Activated naive CD4-positive, alpha-beta T cell treated with anti-CD3 and anti-CD28 coated beads for 36 hours (primary cell): ENCODE data around the gene PRSS1. TPM values are rescaled to one million over a fixed set of nuclear protein-coding genes. Genes with fewer than 3 reads are reported as not detected.
A peak's percentile ranks its signal among the peaks of the same experiment; 100 is the strongest.

Experiments
- CTCF ChIA-PET: fragments of 350-600 bp; sonication (Branson Sonifier 250); formaldehyde crosslinking; loops from one replicate; lab custom pipeline; 2021; ENCODE audit warnings: antibody characterized with exemption; lab: Charles Lee
- DNase-seq: peaks from one replicate; pipeline ENCODE4 v3.0.0-alpha.2; 2020
- H3K27ac Mint-ChIP-seq: one replicate; pipeline ENCODE4 v1.8.0; 2021; ENCODE audit warnings: mild to moderate bottlenecking, mixed read lengths
- H3K27me3 Mint-ChIP-seq: one replicate; pipeline ENCODE4 v1.8.0; 2021; ENCODE audit warnings: low read depth, mixed read lengths
- H3K36me3 Mint-ChIP-seq: one replicate; pipeline ENCODE4 v1.8.0; 2021; ENCODE audit warnings: low read depth, mixed read lengths
- H3K4me1 Mint-ChIP-seq: one replicate; pipeline ENCODE4 v1.8.0; 2021; ENCODE audit warnings: low read depth, mixed read lengths
- H3K4me3 Mint-ChIP-seq: one replicate; pipeline ENCODE4 v1.8.0; 2021; ENCODE audit warnings: mild to moderate bottlenecking, moderate library complexity, mixed read lengths
- H3K9me3 Mint-ChIP-seq: one replicate; pipeline ENCODE4 v1.8.0; 2021; ENCODE audit warnings: mixed read lengths
- intact Hi-C: fragments of 100-400 bp; cut with micrococcal nuclease; formaldehyde crosslinking; loops from one replicate; pipeline ENCODE4 v1.15.1; 2023
- total RNA-seq, 2 experiments: library from RNA; stranded (reverse); gene quantifications; one replicate each; pipeline ENCODE4 v1.2.3, GENCODE V29; 2021

The PRSS1 gene
- total RNA-seq, 2 experiments from 2014 or later, result not detected

DNA sequence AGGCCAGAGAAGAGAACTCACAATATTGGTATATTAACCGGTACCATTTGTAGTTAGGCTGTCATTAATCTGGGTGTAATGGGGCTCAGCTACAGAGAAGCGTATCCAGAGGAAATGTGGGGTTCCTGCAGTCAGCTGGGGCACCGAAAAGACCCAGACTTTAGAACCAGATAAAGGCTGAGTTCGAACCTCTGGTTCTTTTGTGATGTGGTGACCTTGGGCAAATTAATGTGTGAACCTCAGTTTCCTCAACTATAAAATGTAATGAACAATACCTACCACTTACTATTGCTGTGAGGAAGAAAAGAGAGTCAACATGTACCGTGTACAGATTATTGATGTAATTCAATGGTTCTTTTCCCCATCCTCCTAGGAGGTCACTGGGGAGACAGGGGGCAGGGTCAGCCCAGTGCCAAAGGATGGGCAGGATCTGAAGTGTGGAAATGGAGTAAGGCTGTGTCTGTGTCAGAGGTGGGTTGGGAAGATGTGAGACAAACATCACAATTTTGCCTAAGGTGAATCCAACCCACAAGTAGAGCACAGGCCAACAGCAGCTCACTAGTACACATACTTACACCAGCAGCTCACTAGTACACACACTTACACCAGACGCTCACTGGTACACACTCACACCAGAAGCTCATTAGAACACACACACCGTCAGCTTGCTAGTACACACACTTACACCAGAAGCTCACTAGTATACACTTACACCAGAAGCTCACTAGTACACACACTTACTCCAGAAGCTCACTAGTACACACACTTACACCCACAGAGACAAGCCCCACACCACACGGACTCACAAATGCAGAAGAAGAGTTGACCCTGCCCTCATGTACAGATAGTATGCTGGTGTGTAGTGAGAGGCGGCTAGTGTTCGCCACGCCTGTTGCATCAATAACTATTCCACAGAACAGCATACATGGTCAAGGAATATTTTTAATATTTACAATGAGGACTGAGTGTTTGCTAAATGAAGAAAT is 49.5 kb downstream of the PRSS1 start:
- intact Hi-C loops, result loop anchor here (1.0 kb wide), 1 partner anchor 13 kb away; no protein-coding TSS in a partner anchor
- CTCF ChIA-PET, result interaction anchor here (0.6 to 21.5 kb wide), 10 partner anchors 9 to 263 kb away, joined by 3 to 382 read pairs (median 4); no protein-coding TSS in a partner anchor
- Mint-ChIP-seq H3K4me1 (peaks cover 63% of the 10 kb centered on the region), H3K4me3 (peak overlapping the region; percentile 88), H3K27me3 (no peaks in the 10 kb centered on the region), H3K9me3 (no peaks in the 10 kb centered on the region), H3K27ac (peak overlapping the region; percentile 99), H3K36me3 (peaks cover 82% of the 10 kb centered on the region)
- peak; percentile 58 for DNase-seq

DNA sequence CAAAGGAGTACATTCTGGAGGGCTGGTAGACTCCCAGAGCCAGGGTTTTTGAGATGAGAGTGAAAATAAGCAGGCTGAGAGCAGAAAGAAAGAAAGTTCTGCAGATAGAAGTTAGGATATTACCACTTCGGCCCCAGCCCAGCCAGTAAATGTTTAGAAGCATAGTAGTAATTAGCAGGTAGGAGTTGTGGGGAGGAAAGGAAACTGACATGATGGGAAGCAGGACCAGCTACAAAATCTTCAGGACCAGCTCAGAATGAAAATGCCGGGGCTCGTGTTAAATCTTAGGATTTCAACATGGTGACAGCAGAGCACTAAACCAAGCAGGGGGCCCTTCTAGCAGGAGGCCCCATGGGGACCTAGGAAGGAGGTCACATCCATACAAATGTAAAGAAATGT is 50.2 kb downstream of the PRSS1 start:
- no peak for DNase-seq
- Mint-ChIP-seq H3K4me1 (peaks cover 63% of the 10 kb centered on the region), H3K27me3 (no peaks in the 10 kb centered on the region), H3K9me3 (no peaks in the 10 kb centered on the region), H3K36me3 (peaks cover 84% of the 10 kb centered on the region), H3K27ac (peak overlapping the region; percentile 99), H3K4me3 (peak overlapping the region; percentile 88)
- CTCF ChIA-PET, result interaction anchor here (0.6 to 21.5 kb wide), 7 partner anchors 10 to 263 kb away, joined by 3 to 382 read pairs (median 5); no protein-coding TSS in a partner anchor
- intact Hi-C loops, result no loop called here

DNA sequence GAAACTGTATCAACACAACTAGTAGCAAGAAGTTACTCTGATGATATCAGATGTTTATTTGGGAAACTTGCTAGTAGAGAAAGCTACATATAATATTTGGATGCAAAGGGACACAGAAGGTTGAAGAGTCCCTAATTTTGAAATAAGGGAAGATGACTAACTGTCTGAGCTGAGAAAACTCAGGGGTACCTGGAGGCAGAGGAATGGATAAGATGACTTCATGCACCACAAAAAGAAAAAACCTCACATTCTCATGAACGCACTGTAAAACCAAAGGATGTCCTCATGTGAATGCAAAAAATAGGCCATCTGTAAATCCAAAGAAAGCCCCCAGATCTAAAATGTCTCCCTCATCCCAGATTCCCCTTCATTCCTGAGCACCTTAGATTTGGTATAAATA is 50.8 kb downstream of the PRSS1 start:
- peaks cover 87% of the 10 kb centered on the region for H3K36me3 Mint-ChIP-seq
- intact Hi-C loops, result loop anchor here (1.0 to 10.0 kb wide), 3 partner anchors 9 to 1245 kb away; partner anchors contain the start of genes AGK and SSBP1
- peak overlapping the region; percentile 88 for H3K4me3 Mint-ChIP-seq
- H3K27me3 Mint-ChIP-seq, result no peaks in the 10 kb centered on the region
- H3K4me1 Mint-ChIP-seq, result peaks cover 63% of the 10 kb centered on the region
- H3K27ac Mint-ChIP-seq, result peak overlapping the region; percentile 99
- CTCF ChIA-PET, result interaction anchor here (1.4 to 21.5 kb wide), 3 partner anchors 9 to 16 kb away, joined by 5 to 382 read pairs (median 33); no protein-coding TSS in a partner anchor
- no peak for DNase-seq
- H3K9me3 Mint-ChIP-seq, result no peaks in the 10 kb centered on the region

DNA sequence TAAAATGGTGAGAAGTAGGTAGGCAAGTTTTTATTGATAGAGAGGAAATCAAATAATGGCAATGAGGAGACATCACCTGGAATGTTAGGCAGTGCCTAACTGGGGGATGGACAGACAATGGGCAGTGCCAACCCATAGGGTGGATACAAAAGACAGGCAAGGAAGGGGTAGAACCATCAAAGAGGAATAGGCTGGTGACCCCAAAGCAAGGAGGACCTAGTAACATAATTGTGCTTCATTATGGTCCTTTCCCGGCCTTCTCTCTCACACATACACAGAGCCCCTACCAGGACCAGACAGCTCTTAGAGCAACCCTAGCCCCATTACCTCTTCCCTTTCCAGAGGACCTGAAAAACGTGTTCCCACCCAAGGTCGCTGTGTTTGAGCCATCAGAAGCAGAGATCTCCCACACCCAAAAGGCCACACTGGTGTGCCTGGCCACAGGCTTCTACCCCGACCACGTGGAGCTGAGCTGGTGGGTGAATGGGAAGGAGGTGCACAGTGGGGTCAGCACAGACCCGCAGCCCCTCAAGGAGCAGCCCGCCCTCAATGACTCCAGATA is 51.5 kb downstream of the PRSS1 start:
- intact Hi-C loops, result loop anchor here (1.0 to 10.0 kb wide), 3 partner anchors 9 to 1246 kb away; partner anchors contain the start of genes AGK and SSBP1
- CTCF ChIA-PET, result interaction anchor here (0.8 to 21.5 kb wide), 2 partner anchors 9 to 164 kb away, joined by 3 to 382 read pairs; no protein-coding TSS in a partner anchor

DNA sequence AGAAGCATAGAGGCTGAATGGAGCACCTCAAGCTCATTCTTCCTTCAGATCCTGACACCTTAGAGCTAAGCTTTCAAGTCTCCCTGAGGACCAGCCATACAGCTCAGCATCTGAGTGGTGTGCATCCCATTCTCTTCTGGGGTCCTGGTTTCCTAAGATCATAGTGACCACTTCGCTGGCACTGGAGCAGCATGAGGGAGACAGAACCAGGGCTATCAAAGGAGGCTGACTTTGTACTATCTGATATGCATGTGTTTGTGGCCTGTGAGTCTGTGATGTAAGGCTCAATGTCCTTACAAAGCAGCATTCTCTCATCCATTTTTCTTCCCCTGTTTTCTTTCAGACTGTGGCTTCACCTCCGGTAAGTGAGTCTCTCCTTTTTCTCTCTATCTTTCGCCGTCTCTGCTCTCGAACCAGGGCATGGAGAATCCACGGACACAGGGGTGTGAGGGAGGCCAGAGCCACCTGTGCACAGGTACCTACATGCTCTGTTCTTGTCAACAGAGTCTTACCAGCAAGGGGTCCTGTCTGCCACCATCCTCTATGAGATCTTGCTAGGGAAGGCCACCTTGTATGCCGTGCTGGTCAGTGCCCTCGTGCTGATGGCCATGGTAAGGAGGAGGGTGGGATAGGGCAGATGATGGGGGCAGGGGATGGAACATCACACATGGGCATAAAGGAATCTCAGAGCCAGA is 52.5 kb downstream of the PRSS1 start:
- no peak for DNase-seq
- intact Hi-C loops, result loop anchor here (10.0 kb wide), 2 partner anchors 1067 to 1247 kb away; partner anchors contain the start of genes AGK and SSBP1
- H3K4me1 Mint-ChIP-seq, result peaks cover 75% of the 10 kb centered on the region
- H3K27ac Mint-ChIP-seq, result peak overlapping the region; percentile 99
- H3K36me3 Mint-ChIP-seq, result peaks cover 80% of the 10 kb centered on the region
- no peaks in the 10 kb centered on the region for H3K27me3 Mint-ChIP-seq
- peak overlapping the region; percentile 88 for H3K4me3 Mint-ChIP-seq
- no peaks in the 10 kb centered on the region for H3K9me3 Mint-ChIP-seq
- CTCF ChIA-PET, result interaction anchor here (0.8 to 21.5 kb wide), 3 partner anchors 8 to 165 kb away, joined by 3 to 382 read pairs (median 4); no protein-coding TSS in a partner anchor

More for the DNA sequence above, 51.5 kb downstream of the PRSS1 start:
- no peaks in the 10 kb centered on the region for H3K27me3 Mint-ChIP-seq
- DNase-seq, result no peak
- H3K4me1 Mint-ChIP-seq, result peaks cover 65% of the 10 kb centered on the region
- H3K4me3 Mint-ChIP-seq, result peak overlapping the region; percentile 88
- H3K27ac Mint-ChIP-seq, result peak overlapping the region; percentile 99
- no peaks in the 10 kb centered on the region for H3K9me3 Mint-ChIP-seq
- H3K36me3 Mint-ChIP-seq, result peaks cover 87% of the 10 kb centered on the region

DNA sequence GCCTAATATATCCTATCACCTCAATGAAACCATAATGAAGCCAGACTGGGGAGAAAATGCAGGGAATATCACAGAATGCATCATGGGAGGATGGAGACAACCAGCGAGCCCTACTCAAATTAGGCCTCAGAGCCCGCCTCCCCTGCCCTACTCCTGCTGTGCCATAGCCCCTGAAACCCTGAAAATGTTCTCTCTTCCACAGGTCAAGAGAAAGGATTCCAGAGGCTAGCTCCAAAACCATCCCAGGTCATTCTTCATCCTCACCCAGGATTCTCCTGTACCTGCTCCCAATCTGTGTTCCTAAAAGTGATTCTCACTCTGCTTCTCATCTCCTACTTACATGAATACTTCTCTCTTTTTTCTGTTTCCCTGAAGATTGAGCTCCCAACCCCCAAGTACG is 53.0 kb downstream of the PRSS1 start:
- intact Hi-C loops, result loop anchor here (10.0 kb wide), 2 partner anchors 1068 to 1248 kb away; partner anchors contain the start of genes AGK and SSBP1
- Mint-ChIP-seq H3K9me3 (no peaks in the 10 kb centered on the region), H3K27me3 (no peaks in the 10 kb centered on the region), H3K4me3 (peak overlapping the region; percentile 88), H3K36me3 (peaks cover 76% of the 10 kb centered on the region), H3K27ac (peak overlapping the region; percentile 99), H3K4me1 (peaks cover 80% of the 10 kb centered on the region)
- no peak for DNase-seq
- CTCF ChIA-PET, result interaction anchor here (1.5 to 21.5 kb wide), 2 partner anchors 7 to 33 kb away, joined by 4 to 382 read pairs; no protein-coding TSS in a partner anchor

Other genes with a start within 250 kb of the PRSS1 start
- gene PRSS2, start 21.5 kb downstream of the PRSS1 start, total RNA-seq, result under 1 TPM in 1 of 2 experiments, not detected in 1; 0.50 TPM
- gene EPHB6, start 105.6 kb downstream of the PRSS1 start, total RNA-seq, result 10 to 100 TPM; 22.1 to 22.8 TPM
- gene TRPV6, start 136.3 kb downstream of the PRSS1 start, total RNA-seq, result not detected
- gene TRPV5, start 184.3 kb downstream of the PRSS1 start, total RNA-seq, result not detected
- not detected for gene LLCFC1, start 190.0 kb downstream of the PRSS1 start, total RNA-seq
- gene KEL, start 212.9 kb downstream of the PRSS1 start, total RNA-seq, result under 1 TPM; 0.52 to 0.83 TPM